BE2C (cell line): ENCODE data around the gene SLC37A1.

Source experiments
- DNase-seq: peaks from one replicate; pipeline ENCODE4 v3.0.0-alpha.2; 2020
- H3K27me3 ChIP-seq: fragments of 250-450 bp; sonication (Bioruptor Pico); 2 replicates; pipeline ENCODE4 v1.5.1; 2020; ENCODE audit warnings: mild to moderate bottlenecking
- H3K36me3 ChIP-seq: fragments of 250-450 bp; sonication (Bioruptor Pico); 2 replicates; pipeline ENCODE4 v1.5.1; 2020; ENCODE audit warnings: mild to moderate bottlenecking
- H3K4me1 ChIP-seq: fragments of 250-450 bp; sonication (Bioruptor Pico); 2 replicates; pipeline ENCODE4 v1.5.1; 2020
- H3K4me3 ChIP-seq: 2 replicates; pipeline ENCODE4 v1.5.1; 2011; ENCODE audit warnings: low read depth, low read length
- H3K9me3 ChIP-seq: fragments of 250-450 bp; sonication (Bioruptor Pico); 2 replicates; pipeline ENCODE4 v1.5.1; 2020
- CTCF ChIP-seq: IDR thresholded peaks from 2 replicates; pipeline ENCODE4 v1.5.1; 2012; ENCODE audit warnings: mild to moderate bottlenecking, low read depth, low read length

Gene SLC37A1

GRCh38 chr21:42553435-42553834 lies 39.8 kb downstream of the SLC37A1 start:
- no peak for TF ChIP-seq CTCF
- DNase-seq: no peak
- Histone ChIP-seq H3K4me3 (no peak overlapping the region), H3K27me3 (no peaks in the 10 kb centered on the region), H3K9me3 (no peaks in the 10 kb centered on the region), H3K4me1 (no peaks in the 10 kb centered on the region), H3K36me3 (no peaks in the 10 kb centered on the region)

- H3K4me3 ChIP-seq: no peak overlapping the region
- H3K36me3 ChIP-seq: no peaks in the 10 kb centered on the region
- no peaks in the 10 kb centered on the region for H3K27me3 ChIP-seq
- H3K4me1 ChIP-seq: 0 out of 2 replicates have a peak, but pooled peaks cover 2% of the 10 kb centered on the region
- H3K9me3 ChIP-seq: no peaks in the 10 kb centered on the region
- DNase-seq: no peak
- no peak for TF ChIP-seq CTCF
Measured at GRCh38 chr21:42554251-42554961, 40.8 kb downstream of the SLC37A1 start.

- TF ChIP-seq CTCF: no peak
- H3K27me3 ChIP-seq: no peaks in the 10 kb centered on the region
- H3K36me3 ChIP-seq: no peaks in the 10 kb centered on the region
- no peak for DNase-seq
- H3K9me3 ChIP-seq: no peaks in the 10 kb centered on the region
- H3K4me3 ChIP-seq: no peak overlapping the region
- 0 out of 2 replicates have a peak, but pooled peaks cover 2% of the 10 kb centered on the region for H3K4me1 ChIP-seq
Measured at GRCh38 chr21:42555756-42556438, 42.2 kb downstream of the SLC37A1 start.

- no peak for TF ChIP-seq CTCF
- H3K4me3 ChIP-seq: no peak overlapping the region
- no peaks in the 10 kb centered on the region for H3K27me3 ChIP-seq
- no peaks in the 10 kb centered on the region for H3K36me3 ChIP-seq
- no peak for DNase-seq
- H3K9me3 ChIP-seq: no peaks in the 10 kb centered on the region
- 0 out of 2 replicates have a peak, but pooled peaks cover 2% of the 10 kb centered on the region for H3K4me1 ChIP-seq
Measured at GRCh38 chr21:42556476-42556875, 42.8 kb downstream of the SLC37A1 start.

- 0 out of 2 replicates have a peak, but pooled peaks cover 2% of the 10 kb centered on the region for H3K4me1 ChIP-seq
- no peak for TF ChIP-seq CTCF
- no peak overlapping the region for H3K4me3 ChIP-seq
- DNase-seq: no peak
- no peaks in the 10 kb centered on the region for H3K27me3 ChIP-seq
- H3K36me3 ChIP-seq: no peaks in the 10 kb centered on the region
- H3K9me3 ChIP-seq: no peaks in the 10 kb centered on the region
Measured at GRCh38 chr21:42556960-42557359, 43.3 kb downstream of the SLC37A1 start.

- H3K4me1 ChIP-seq: 0 out of 2 replicates have a peak, but pooled peaks cover 2% of the 10 kb centered on the region
- no peak for DNase-seq
- TF ChIP-seq CTCF: no peak
- no peaks in the 10 kb centered on the region for H3K27me3 ChIP-seq
- no peak overlapping the region for H3K4me3 ChIP-seq
- H3K36me3 ChIP-seq: no peaks in the 10 kb centered on the region
- no peaks in the 10 kb centered on the region for H3K9me3 ChIP-seq
Measured at GRCh38 chr21:42557420-42557819, 43.8 kb downstream of the SLC37A1 start.
